GM12875 (cell line): ENCODE data around the gene CELF2.

Source experiments
- H3K4me3 ChIP-seq: one replicate; pipeline ENCODE4 v1.5.1; 2011; ENCODE audit warnings: low read depth, low read length, control low read depth
- CTCF ChIP-seq: IDR thresholded peaks from 2 replicates; pipeline ENCODE4 v1.5.1; 2011; ENCODE audit warnings: low read depth, mild to moderate bottlenecking, control low read depth, inconsistent platforms, low read length, moderate library complexity, borderline replicate concordance; ENCODE audit not compliant: insufficient read depth

Gene CELF2

GRCh38 chr10:11093771-11094736 is 76.4 kb downstream of the CELF2 start:
- TF ChIP-seq CTCF, result no peak
- H3K4me3 ChIP-seq, result no peak overlapping the region

- H3K4me3 ChIP-seq, result no peak overlapping the region
- TF ChIP-seq CTCF, result 0 out of 2 replicates have a peak, but pooled peaks have one; percentile 1
These were observed 77.7 kb downstream of the CELF2 start for GRCh38 chr10:11095374-11095801.

GRCh38 chr10:11096422-11096821 is 78.8 kb downstream of the CELF2 start:
- TF ChIP-seq CTCF, result no peak
- no peak overlapping the region for H3K4me3 ChIP-seq

GRCh38 chr10:11097686-11098085 is 80.0 kb downstream of the CELF2 start:
- no peak overlapping the region for H3K4me3 ChIP-seq
- no peak for TF ChIP-seq CTCF

- no peak for TF ChIP-seq CTCF
- H3K4me3 ChIP-seq, result no peak overlapping the region
These were observed 81.0 kb downstream of the CELF2 start for GRCh38 chr10:11098666-11099065.

GRCh38 chr10:11104772-11105675 is 87.4 kb downstream of the CELF2 start:
- TF ChIP-seq CTCF, result no peak
- H3K4me3 ChIP-seq, result no peak overlapping the region
